Femur (tissue), 1 donor: ENCODE measurements around the gene CCDC106.
A peak's percentile ranks its signal among the peaks of the same experiment; 100 is the strongest.

Source experiments
- DNase-seq: peaks from one replicate; pipeline ENCODE4 v3.0.0-alpha.2; 2017

The CCDC106 gene

DNA sequence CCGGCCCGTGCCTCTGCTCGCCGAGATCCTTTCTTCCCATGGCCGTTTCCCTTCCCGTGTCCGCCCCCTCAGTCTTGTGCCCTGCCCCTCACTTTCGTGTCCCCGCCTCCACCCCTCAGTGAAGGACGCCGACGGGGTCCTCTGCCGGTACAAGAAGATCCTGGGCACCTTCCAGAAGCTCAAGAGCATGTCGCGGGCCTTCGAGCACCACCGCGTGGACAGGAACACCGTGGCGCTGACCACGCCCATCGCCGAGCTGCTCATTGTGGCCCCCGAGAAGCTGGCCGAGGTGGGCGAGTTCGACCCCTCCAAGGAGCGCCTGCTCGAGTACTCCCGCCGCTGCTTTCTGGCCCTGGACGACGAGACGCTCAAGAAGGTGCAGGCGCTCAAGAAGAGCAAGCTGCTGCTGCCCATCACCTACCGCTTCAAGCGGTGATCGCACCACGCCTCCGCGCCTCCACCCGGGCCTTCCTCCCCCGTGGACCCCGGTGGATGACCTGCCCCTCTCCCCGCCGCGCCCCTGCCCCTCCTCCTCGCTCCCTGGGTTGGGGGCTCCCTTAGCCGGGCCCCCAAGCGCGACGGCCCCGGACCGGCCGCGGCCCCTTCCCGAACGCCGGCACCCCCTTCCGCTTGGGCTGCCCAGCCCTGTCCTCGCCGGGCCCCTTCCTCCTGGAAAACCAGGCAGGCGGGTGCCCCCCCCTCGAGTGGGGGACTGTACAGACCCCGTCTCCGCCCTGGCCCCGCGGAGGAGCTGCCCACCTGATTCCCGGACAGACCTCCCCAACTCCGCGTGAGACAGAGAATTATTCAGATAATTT, 4.5 kb downstream of the CCDC106 start:
- peak; percentile 53 for DNase-seq

DNA sequence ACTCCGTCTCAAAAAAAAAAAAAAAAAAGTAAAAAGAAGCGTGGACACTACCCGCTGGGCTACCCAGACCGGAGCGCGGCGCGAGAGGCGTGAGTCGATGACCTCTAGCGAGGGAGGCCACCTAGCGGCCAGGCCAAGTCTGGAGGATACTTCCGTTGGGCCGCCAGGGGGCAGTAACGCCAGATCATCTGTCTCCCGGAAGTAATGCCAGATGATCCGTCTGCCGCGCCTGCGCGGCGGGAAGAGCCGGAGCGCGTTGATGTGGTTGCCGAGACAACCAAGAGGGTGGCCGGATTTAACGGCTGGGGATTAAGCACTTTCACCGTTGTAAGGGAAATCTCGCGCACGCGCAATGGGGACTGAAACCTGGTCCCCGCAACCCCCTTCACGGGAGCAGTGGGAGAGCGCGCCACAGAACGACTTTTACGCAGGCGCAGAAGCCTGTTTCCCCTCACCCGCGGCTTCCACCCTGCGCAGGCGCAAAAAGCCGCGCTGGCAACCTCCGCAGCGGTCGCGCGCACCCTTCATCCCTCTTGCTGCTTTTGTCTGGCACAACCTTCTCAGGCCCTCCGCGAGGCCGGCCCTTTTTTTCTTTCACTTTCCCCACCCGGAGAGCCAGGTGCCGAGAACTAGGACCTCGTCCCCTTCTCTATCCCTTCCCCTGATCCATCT, 5.8 kb downstream of the CCDC106 start:
- DNase-seq, result peak; percentile 99

DNA sequence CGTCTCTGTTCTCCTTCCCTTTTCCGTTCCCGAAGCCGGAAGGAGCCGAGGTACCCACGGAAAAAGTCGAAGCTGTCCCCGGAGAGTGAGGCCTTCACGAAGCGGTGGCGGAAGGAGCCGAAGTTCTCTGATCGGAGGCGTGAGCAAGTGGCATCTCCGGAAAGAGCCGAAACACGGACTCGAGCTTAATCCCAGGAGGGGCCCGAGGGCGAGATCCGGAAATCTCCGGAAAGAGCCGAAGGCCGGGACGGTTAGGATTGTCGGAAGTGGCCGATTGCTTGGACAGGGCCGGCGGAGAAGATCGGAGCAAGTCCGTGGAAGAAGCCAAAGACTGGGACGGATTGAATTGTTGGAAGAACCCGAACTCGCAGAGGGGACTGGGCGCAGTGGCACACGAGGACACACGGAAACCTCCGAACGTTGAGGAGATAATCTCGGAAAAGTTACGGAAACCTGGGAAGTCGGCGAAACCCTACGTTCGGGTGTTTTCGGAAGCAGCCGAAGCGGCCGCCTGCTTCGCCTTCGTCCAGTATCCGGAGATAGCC, 6.4 kb downstream of the CCDC106 start:
- peak; percentile 100 for DNase-seq

DNA sequence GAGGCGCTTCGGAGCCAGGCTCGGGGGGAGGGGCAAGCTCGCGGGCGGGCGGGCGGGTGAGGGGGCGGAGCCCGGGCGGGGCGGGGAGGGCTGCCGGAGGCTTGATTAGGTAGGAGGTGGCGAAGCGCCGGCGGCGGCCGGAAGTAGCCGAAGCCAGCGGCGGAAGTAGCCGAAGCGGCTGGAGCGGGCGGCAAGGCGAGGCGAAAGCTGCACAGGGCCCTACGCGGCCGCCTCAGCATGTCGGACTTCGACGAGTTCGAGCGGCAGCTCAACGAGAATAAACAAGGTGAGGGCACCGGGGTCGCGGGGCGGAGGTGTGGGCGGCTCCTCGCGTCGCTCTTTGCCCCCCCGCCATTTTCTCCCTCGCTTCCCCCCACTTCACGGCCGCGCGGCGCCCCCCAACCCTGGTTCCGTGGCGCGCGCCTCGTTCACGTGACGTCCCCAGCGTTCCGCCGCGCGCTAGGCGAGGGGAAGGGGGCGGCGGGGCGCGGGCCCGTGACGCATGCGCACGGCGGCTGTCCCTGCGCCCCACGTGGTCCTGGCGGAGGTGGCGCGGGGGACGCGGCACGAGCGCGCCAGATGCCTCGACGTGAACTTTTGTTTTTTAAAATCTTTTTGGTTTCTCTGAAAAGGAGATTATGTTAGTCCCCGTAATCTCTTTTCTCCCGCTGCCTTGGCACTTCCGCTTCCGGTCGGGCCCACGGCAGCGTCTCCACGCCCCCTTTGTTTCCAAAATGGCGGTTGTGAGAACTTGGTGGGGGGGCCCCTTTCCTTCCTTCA, 7.0 kb downstream of the CCDC106 start, which contains the start of gene U2AF2:
U2AF2 (plus strand) TSS at position 168 of the 780 bp plus-strand sequence; CDS start at position 238, 70 bp downstream.
- DNase-seq, result peak; percentile 99

DNA sequence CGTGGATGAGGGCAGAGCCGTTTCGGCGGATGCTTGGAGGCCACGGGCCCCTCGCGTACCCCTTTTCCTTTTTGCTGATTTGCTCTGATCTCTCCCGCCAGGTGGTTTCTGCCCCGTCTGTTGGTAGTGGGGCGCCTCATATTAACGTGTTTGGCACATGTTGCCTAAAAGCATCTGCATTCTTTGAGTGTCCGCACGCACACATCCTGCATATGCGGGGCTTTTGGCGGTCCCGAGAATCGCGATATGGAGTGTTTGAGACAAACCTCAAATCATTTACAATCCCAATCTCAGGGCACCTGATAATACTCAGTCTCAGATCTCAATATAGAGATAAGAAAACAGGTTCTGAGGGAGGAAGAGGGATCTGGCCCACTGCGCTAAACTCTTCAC, 7.6 kb downstream of the CCDC106 start:
- DNase-seq, result no peak

DNA sequence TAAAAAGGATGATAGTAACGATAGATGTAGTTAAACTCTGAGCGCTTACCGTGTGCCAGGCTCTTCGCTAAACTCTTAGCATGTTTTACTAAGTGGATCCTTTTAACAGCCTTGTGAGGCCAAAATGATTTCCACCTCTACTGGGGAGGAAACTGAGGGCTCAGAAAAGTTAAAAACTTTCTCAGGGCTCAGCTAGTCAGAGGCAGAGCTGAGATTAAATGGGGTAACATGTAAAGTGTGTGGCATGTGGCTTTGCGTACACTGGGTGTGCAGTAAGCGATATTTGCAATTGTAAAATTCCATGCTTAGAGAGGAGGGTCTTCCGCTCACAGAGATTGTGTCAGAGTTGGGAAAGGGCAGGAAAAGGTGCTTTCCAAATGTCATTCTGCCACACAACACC, 8.5 kb downstream of the CCDC106 start:
- no peak for DNase-seq

DNA sequence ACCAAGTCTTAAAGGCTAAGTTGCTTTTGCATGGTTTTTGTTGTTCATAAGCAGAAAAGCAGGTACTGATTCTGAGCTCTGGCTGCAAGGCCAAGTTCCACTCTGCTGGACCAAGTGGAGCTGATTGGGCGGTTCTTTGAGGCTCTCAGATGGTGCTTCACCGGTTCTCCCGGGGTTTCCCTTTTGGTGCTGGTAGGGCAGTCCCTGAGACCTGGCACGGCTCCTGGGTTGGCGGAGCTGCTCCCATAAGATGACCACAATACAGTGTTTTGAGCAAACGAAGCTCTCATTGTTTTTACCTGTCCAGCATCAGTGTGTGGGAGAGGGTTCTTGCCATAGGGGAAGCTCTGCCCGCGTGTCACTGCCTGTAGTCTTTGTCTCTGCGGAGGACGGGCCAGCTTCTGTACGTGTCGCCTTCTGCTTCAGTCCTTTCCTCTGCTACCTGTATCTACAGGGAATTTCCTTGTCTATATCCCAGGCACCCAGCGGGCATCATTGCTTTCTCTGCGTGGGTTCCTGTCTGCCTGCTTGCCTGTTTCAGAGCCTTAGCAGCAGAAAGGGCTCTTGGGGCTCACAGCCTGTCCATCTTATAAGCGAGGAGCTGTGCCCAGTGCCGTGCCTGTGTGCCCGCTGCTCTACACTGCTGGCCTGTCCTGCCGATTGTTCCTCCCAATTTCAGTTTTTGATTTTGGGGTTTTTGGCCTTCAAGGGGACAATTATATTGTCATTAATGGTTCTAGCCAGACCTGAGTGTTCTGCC, 9.2 kb downstream of the CCDC106 start:
- DNase-seq, result no peak

DNA sequence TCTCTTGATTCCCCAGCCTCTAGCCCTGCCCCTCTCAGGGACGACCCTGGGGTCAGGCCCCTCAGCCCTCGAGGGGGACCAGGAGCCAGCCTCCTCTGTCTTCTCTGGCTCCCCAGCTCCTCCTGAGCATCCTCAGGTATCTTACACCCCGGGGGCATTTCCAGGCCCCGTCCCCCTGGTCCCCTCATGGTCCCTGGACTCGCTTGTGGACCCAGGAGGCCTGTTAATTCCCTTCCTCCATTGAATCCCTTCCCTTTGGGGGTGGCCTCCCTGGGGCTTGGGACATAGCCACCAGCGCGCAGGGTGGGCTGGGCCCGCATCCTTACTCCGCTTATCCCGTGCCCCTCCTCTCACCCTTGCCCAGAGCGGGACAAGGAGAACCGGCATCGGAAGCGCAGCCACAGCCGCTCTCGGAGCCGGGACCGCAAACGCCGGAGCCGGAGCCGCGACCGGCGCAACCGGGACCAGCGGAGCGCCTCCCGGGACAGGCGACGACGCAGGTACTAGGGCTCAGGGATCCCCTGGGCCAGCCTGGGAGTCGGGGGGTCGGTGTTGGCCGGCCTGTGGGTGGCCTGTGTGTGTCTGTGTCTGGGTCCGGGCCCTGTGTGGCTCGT, 10.9 kb downstream of the CCDC106 start:
- DNase-seq, result no peak

DNA sequence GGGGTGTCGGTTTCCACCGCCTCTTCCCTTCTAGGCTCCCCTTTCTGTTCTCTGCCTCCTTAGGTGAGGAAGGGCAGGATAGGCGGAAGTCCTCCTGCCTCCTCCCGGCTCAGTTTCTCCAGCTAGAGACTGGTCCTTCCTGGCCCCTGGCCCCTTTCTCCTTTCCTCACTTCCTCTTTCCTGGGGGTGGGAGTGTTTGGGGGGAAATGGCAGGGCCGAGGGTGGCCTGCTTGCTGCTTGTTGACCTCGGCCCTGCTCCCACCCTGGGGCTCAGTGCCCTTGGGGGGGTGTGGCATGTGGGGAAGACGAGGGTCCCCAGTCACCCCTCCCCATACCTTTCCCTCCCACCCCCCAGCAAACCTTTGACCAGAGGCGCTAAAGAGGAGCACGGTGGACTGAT, 11.8 kb downstream of the CCDC106 start:
- no peak for DNase-seq

DNA sequence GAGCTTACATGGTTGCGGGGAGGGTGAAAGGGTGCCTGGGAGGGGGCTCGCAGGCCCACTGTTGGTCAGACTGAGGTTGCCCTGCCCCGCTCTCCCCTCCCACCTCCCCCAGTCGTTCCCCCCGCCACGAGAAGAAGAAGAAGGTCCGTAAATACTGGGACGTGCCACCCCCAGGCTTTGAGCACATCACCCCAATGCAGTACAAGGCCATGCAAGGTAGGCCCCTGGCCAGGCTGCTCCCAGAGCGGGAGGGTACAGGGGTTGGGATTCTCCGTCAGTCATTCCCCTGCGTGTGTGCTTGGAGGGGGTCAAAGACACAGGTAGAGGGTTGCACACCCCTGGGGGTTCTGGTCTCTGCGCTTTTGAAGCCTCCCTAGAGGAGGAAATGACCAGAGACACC, 12.4 kb downstream of the CCDC106 start:
- DNase-seq, result no peak

DNA sequence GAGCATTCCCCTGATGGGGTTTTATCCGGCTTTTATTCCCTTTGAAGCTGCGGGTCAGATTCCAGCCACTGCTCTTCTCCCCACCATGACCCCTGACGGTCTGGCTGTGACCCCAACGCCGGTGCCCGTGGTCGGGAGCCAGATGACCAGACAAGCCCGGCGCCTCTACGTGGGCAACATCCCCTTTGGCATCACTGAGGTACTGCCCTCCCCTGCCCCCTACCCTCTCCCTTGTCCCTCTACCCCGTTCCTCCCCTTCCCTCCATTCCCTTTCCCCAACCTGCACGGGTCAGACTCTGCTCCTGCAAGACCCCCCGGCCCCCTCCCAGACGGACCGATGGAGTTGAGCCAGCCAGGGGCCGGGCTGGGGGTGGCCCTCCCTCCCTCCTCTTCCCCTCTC, 13.0 kb downstream of the CCDC106 start:
- no peak for DNase-seq

DNA sequence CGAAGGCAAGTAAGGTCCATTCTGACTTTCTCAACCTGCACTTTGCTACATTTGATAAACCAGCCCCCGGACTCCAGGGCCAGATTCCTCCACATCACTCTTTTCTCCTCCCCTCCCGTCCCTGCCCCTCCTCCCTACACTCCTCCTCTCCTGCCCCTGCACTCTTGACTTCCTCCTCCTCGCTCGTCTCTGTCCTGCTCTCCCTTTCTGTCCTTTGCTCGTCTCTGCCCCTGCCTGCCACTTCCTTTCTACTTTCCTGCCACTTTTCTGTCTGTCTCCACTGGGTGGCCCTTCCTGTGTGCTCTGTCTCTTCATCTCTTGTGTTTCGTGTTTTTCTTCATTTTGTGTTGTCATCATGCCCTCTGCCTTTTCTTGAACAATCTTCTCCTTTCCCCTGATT, 13.8 kb downstream of the CCDC106 start:
- no peak for DNase-seq

DNA sequence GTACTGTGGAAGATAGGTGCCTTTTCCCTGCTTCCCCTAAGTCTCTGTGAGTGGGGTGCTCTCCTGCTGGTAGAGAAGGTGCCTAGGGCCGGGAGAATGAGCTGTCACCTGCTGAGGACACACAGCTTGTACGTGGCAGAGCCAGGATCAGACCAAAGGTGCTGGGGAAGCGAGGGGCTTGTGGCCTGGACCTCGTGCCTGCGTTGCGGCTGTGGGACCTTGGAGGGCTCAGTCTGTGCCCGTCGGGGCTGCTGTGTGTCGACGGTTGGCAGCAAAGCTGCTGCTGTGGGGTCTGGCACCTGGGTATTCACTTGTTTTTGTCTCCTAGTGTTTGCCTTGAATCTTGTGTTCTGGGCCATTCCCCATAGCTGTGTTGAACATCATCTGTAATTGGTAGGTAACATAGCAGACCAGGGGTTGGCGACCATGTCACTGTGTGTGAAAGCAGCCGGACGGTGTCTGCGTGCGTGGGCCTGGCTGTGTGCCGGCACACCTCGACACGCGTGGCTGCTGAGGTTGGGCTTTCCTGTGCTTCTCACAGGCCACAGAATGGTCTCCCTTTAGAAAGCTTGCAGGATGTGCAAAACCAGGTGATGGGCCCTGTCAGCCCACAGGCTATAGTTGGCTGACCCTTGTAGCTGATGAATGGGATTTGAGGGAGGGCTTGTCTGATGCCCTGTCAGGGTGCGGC, 16.0 kb downstream of the CCDC106 start:
- no peak for DNase-seq

DNA sequence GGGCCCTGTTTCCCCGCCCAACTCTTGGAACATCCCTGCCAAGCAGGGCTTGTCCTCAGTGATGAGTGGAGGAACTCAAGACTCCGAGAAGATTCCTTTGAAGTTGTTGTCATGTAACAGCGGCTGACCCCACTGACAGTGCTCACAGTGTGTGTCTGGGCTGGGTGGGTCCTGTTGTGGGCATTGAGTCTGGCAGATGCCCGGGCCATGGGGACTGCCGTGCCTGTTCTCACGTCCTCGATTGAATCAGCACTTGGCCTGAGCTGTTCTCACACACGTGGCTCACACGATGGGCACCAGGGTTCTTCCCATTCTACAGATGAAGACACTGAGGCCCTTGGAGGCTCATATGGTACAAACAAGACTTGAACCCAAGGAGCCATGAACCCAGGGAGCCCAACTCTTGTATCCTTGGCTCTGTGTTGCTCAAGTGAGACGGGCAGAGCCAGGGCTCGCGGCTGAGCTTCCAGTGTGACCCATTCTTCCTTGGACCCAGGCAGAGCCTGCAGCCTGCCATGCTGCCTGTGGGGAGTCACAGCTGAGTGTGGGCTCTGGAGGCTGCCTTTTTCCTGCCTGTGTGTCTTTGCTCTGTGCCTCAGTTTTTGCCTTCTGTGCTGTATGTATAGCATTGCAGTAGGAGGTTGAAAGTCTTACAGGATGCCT, 18.5 kb downstream of the CCDC106 start:
- DNase-seq, result no peak

DNA sequence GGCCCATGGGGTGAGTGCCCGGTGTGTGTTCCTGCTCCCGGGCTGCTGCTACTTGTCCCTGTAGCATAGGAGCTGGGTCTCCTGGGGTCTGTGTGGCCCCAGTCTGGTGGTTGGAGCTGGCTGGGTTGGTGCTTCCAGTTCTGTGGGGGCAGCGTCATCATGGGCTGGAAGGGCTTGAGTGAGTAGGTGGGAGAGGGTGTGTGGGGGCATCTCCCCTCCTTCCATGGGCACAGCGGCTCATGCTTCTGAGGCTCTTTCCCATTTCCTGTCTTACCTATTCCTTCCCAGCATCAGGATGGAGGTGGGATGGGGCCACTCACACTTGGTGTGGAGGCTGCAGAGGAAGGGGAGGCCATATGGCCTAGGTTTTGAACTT, 19.0 kb downstream of the CCDC106 start:
- no peak for DNase-seq

DNA sequence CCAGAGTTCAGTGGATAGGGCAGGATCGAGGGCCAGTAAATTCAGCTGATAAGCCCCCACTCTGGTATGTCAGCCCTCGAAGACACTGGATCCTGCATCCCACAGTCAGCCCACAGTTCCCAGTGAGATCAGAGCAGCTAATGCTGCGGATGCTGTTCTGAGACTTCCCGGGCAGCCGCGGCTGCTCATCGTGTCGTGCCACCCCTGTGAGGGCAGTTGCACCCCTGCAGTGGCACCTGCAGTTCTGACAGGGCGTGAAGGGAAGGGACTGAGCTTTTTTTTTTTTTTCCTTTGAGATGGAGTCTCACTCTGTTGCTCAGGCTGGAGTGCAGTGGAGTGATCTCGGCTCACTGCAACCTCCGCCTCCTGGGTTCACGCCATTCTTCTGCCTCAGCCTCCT, 19.5 kb downstream of the CCDC106 start:
- DNase-seq, result no peak

DNA sequence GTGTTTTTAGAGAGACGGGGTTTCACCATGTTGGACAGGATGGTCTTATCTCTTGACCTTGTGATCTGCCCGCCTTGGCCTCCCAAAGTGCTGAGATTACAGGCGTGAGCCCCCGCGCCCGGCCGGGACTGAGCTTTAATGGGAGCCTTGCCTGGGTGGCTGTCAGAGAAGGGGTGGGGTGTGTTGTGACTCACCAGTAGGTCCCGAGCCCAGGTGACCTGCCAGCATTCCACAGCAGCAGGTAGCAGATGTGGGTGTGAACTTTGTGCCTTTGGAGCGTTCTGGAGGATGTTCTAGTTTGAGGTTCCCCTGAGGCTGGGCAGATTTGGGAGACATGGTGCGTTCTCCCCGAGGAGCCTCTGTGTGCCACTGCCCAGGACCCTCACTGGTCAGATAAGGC, 19.9 kb downstream of the CCDC106 start:
- DNase-seq, result no peak

DNA sequence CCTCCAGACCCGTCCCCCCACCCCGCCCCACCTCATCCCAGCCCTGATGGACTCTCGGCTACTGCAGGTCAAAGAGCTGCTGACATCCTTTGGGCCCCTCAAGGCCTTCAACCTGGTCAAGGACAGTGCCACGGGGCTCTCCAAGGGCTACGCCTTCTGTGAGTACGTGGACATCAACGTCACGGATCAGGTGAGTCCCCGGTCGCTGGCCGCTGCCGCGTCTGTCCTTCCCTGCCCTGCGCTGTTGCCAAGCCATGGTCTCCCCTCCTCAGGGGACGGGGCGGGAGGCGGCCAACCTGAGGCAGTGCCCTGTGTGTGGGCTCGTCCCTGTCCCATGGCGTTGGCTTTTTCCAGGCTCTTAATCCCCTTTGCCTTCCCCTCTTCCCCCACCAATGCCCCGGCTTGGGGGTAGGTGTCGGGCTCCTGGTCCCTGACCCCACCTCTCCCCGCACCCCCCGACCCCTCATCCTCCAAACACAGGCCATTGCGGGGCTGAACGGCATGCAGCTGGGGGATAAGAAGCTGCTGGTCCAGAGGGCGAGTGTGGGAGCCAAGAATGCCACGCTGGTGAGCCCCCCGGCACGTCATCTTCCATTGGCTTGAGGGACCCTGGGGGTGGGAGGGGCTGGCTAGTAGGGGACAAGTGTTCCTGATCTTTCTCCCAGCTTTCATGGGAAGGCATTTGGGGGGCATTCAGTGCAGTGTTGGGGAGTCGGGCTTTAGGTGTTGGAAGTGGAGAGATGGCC, 20.8 kb downstream of the CCDC106 start:
- no peak for DNase-seq

DNA sequence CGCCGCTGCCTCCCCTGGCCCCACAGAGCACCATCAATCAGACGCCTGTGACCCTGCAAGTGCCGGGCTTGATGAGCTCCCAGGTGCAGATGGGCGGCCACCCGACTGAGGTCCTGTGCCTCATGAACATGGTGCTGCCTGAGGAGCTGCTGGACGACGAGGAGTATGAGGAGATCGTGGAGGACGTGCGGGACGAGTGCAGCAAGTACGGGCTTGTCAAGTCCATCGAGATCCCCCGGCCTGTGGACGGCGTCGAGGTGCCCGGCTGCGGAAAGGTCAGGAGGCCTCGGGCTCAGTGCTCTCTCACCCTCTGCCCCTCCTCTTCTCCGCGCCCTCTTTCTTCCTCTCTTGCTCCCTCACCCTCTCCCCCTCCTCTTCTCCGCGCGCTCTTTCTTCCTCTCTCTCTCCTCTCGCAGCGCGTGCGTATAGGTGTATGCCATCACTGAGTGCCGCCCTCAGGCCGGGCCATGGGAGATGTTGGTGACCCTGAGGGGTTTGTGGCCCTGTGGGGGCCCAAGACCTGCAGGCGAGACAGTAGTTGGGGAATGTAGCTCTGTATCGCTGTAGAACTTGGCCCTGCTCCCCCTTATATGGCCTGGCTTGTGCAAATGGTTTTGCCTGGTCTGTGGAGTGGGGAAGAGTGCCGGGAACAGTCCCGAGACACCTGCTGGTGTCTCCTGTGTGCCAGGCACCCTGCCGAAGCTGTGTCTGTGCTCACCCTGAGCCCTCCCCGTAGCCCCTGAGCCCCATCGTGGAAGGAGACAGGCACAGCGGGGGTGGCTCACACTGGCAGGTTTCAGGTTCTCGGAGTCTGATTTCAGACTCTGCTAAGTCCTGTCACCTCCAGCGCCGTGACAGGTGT, 21.6 kb downstream of the CCDC106 start:
- DNase-seq, result no peak
